ENCODE results near the gene ALG14.

ALG14 gene

GRCh38 chr1:94981575-94981973, 91.2 kb downstream of the ALG14 start:
- TF ChIP-seq, protein P1, sequence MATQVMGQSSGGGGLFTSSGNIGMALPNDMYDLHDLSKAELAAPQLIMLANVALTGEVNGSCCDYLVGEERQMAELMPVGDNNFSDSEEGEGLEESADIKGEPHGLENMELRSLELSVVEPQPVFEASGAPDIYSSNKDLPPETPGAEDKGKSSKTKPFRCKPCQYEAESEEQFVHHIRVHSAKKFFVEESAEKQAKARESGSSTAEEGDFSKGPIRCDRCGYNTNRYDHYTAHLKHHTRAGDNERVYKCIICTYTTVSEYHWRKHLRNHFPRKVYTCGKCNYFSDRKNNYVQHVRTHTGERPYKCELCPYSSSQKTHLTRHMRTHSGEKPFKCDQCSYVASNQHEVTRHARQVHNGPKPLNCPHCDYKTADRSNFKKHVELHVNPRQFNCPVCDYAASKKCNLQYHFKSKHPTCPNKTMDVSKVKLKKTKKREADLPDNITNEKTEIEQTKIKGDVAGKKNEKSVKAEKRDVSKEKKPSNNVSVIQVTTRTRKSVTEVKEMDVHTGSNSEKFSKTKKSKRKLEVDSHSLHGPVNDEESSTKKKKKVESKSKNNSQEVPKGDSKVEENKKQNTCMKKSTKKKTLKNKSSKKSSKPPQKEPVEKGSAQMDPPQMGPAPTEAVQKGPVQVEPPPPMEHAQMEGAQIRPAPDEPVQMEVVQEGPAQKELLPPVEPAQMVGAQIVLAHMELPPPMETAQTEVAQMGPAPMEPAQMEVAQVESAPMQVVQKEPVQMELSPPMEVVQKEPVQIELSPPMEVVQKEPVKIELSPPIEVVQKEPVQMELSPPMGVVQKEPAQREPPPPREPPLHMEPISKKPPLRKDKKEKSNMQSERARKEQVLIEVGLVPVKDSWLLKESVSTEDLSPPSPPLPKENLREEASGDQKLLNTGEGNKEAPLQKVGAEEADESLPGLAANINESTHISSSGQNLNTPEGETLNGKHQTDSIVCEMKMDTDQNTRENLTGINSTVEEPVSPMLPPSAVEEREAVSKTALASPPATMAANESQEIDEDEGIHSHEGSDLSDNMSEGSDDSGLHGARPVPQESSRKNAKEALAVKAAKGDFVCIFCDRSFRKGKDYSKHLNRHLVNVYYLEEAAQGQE (IDR thresholded peaks at IDR 0.05; ENCODE audit: insufficient replicate concordance, low read depth): no peak
- TF ChIP-seq SPI1 (IDR thresholded peaks at IDR 0.05; ENCODE audit: borderline replicate concordance, low read depth): no peak
- no peak for TF ChIP-seq GABPA (IDR thresholded peaks at IDR 0.05; ENCODE audit: low read depth)
- TF ChIP-seq, protein P2, sequence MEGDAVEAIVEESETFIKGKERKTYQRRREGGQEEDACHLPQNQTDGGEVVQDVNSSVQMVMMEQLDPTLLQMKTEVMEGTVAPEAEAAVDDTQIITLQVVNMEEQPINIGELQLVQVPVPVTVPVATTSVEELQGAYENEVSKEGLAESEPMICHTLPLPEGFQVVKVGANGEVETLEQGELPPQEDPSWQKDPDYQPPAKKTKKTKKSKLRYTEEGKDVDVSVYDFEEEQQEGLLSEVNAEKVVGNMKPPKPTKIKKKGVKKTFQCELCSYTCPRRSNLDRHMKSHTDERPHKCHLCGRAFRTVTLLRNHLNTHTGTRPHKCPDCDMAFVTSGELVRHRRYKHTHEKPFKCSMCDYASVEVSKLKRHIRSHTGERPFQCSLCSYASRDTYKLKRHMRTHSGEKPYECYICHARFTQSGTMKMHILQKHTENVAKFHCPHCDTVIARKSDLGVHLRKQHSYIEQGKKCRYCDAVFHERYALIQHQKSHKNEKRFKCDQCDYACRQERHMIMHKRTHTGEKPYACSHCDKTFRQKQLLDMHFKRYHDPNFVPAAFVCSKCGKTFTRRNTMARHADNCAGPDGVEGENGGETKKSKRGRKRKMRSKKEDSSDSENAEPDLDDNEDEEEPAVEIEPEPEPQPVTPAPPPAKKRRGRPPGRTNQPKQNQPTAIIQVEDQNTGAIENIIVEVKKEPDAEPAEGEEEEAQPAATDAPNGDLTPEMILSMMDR (IDR thresholded peaks at IDR 0.05; ENCODE audit: insufficient read depth, low read length): no peak
- no peak for TF ChIP-seq POLR2AphosphoS5 (IDR thresholded peaks at IDR 0.05; ENCODE audit: low read depth)
- Histone ChIP-seq H3K4me3 (replicated peaks; ENCODE audit: insufficient read depth, low read length) (no peak overlapping the region), H3K27me3 (ENCODE audit: insufficient read depth, poor library complexity, severe bottlenecking) (no peaks in the 10 kb centered on the region), H3K27ac (replicated peaks) (no peak overlapping the region)
- DNase-seq (ENCODE audit: low read depth in 1 of 2, low spot score in 1 of 2): no peak

DNA sequence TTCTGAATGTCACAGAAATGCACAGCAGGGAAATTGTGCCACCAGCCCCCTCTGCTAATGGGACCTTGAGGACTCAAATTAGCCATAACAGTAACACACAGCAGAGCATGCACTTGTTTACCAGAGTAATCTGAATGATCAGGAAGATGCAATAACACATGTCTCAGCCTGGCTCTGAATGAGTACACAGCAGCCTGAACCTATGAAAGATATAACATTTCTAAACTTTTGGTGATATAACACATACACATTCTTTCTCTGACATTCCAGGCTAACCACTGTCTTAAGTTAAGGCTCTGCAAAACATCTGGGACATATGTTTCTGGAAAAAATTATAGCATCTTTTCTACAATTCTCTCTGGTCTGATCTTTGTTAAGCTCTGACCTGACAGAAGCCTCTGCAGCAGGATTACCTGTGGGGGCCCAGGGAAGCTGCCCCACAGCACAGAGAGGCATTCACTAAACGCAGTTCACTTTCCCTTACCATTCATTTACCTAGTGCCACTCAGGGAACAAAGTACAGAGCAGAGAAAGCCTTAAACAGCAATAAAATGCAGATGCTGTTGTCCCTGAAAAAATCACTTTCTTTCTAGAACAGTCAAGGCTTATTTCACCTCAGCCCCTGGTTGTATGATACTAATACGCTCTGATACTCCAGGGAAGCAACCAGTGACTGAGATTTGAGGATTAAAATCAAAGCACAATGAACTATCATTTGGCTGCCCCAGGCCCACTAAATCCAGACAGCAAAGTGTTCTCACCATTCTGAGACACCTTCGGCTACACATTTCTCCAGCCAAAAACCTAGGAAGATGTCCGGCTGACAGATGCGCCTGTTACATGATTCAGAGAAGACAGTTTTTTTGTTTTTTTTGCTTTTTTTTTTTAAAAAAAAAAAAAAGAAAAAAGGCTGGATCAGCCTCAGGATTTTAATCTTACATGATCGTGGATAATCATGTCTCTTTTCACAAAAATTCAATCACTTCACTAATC, 91.9 kb downstream of the ALG14 start:
- TF ChIP-seq SPI1 (IDR thresholded peaks at IDR 0.05; ENCODE audit: borderline replicate concordance, low read depth) (no peak), GABPA (IDR thresholded peaks at IDR 0.05; ENCODE audit: low read depth) (no peak), POLR2AphosphoS5 (IDR thresholded peaks at IDR 0.05; ENCODE audit: low read depth) (no peak)
- TF ChIP-seq, protein P2 (IDR thresholded peaks at IDR 0.05; ENCODE audit: insufficient read depth, low read length): no peak
- TF ChIP-seq, protein P1 (IDR thresholded peaks at IDR 0.05; ENCODE audit: insufficient replicate concordance, low read depth): no peak
- Histone ChIP-seq H3K27ac (replicated peaks) (no peak overlapping the region), H3K27me3 (ENCODE audit: insufficient read depth, poor library complexity, severe bottlenecking) (no peaks in the 10 kb centered on the region), H3K4me3 (replicated peaks; ENCODE audit: insufficient read depth, low read length) (no peak overlapping the region)
- DNase-seq (ENCODE audit: low read depth in 1 of 2, low spot score in 1 of 2): no peak

DNA sequence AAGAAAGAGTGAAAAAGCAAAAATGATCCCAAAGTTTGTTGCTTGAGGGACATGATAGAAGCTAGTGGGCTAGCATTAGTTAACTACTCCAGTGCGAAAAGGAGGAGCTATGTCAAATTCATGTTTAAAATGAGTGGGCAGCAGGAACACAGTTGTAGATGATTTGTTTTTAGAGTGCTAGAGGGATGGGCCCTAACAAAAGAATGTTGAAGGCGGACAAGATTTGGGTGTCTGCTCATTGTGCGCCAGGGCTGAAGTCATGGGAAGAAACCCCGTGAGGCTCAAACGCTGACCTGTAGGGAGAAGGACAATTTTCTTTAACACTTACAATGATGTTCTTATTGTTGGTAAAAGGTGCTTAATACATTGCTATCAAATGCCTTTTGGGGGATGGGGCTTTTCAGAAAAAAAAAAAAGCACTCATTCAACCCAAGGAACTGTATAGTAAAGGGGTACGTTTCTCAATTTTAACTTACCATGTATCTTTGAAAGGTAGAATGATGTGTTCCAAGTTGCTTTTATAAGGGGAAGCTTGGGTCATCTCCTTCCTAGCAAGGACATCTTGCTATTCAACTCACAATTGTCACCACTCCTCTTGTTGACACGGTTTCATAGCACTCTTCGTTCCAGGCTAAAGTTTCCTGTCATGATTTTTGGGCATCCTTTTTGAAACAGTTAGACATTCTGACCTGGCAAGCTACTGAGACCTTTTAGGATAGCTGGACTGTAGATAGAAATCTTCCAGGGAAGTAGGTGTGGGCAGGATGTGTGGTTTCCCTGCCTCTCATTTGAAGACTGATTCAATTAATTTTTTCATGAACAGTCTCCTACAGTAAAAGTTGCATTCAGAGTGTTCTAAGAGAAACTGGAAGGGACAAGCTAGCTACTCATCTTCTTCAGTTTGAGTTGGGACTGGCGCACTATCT, 92.8 kb downstream of the ALG14 start:
- Histone ChIP-seq H3K27me3 (ENCODE audit: insufficient read depth, poor library complexity, severe bottlenecking) (no peaks in the 10 kb centered on the region), H3K4me3 (replicated peaks; ENCODE audit: insufficient read depth, low read length) (no peak overlapping the region), H3K27ac (replicated peaks) (no peak overlapping the region)
- TF ChIP-seq, protein P2 (IDR thresholded peaks at IDR 0.05; ENCODE audit: insufficient read depth, low read length): no peak
- TF ChIP-seq SPI1 (IDR thresholded peaks at IDR 0.05; ENCODE audit: borderline replicate concordance, low read depth) (no peak), GABPA (IDR thresholded peaks at IDR 0.05; ENCODE audit: low read depth) (no peak), POLR2AphosphoS5 (IDR thresholded peaks at IDR 0.05; ENCODE audit: low read depth) (no peak)
- TF ChIP-seq, protein P1 (IDR thresholded peaks at IDR 0.05; ENCODE audit: insufficient replicate concordance, low read depth): no peak
- DNase-seq (ENCODE audit: low read depth in 1 of 2, low spot score in 1 of 2): no peak
